Stomach (tissue), 19 donors: ENCODE data around the gene PRC1. TPM values are rescaled to one million over a fixed set of nuclear protein-coding genes. Genes with fewer than 3 reads are reported as not detected.

Experiments
- DNase-seq, 2 donors: peaks; one replicate each; pipeline versions ENCODE4 v3.0.0 to v3.0.0-alpha.2; 2013 to 2019
- H3K27ac ChIP-seq, 5 donors: fragments of 200-600 bp in 4 of 5; sonication (generic) in 4 of 5; one replicate each; pipeline ENCODE4 v1.5.1; 2013 to 2019; ENCODE audit warnings: mild to moderate bottlenecking in 1 of 5, moderate library complexity in 1 of 5
- H3K27me3 ChIP-seq, 3 donors: fragments of 200-600 bp; sonication (generic); one replicate each; pipeline ENCODE4 v1.5.1; 2017 to 2019; ENCODE audit warnings: mixed run types in 1 of 3
- H3K36me3 ChIP-seq, 4 donors: fragments of 200-600 bp; sonication (generic); 1 replicate in 3 of 4; 2 replicates in 1 of 4; pipeline ENCODE4 v1.5.1; 2016 to 2019
- H3K4me1 ChIP-seq, 4 donors: fragments of 200-600 bp; sonication (generic); one replicate each; pipeline ENCODE4 v1.5.1; 2016 to 2019
- H3K4me3 ChIP-seq, 4 donors: fragments of 200-600 bp; sonication (generic) in 3 of 4; one replicate each; pipeline ENCODE4 v1.5.1; 2016 to 2019; ENCODE audit warnings: mild to moderate bottlenecking in 1 of 4
- H3K9me3 ChIP-seq, 4 donors: fragments of 200-600 bp; sonication (generic); one replicate each; pipeline ENCODE4 v1.5.1; 2016 to 2019
- EP300 ChIP-seq: sonication (generic); formaldehyde crosslinking; IDR thresholded peaks from one replicate; pipeline ENCODE4 v1.6.1; 2017; ENCODE audit warnings: antibody characterized with exemption
- POLR2A ChIP-seq, 4 donors: fragments of 450-650 bp; IDR thresholded peaks; one replicate each; pipeline ENCODE4 v1.6.1; 2016; ENCODE audit warnings: antibody characterized with exemption in 4 of 4, control low read depth in 2 of 4, mild to moderate bottlenecking in 1 of 4, moderate library complexity in 1 of 4
- POLR2AphosphoS5 ChIP-seq, 3 donors: sonication (generic); formaldehyde crosslinking; IDR thresholded peaks; one replicate each; pipeline ENCODE4 v1.6.1; 2016; ENCODE audit warnings: antibody characterized with exemption in 3 of 3
- WGBS, 5 donors: extraction: QIAGEN DNeasy Blood & Tissue Kit in 3 of 5; methylation state at CpG; one replicate each; pipeline versions ENCODE4 v1.1.5 to v1.1.7; 2013 to 2018; 5-methylcytosine and 5-hydroxymethylcytosine counted together
- intact Hi-C: fragments of 100-400 bp; cut with DNase I; formaldehyde crosslinking; loops from one replicate; pipeline ENCODE4 v1.15.1; 2023; ENCODE audit warnings: low total_unique reads
- long read RNA-seq, 10 donors: transcript quantifications; one replicate each; lab custom pipeline, GENCODE V29; 2026
- polyA plus RNA-seq, 3 donors: library from polyadenylated mRNA; stranded (reverse); fragments of 200-250 nt; gene quantifications; one replicate each; pipeline ENCODE4 v1.2.3, GENCODE V29; 2013
- total RNA-seq, 5 donors: library from RNA; depleted of rRNA; stranded (reverse); fragments of >200 nt; gene quantifications; one replicate each; pipeline versions ENCODE4 v1.1.0 to v1.2.3, GENCODE V29; 2014 to 2016
- TF ChIP-seq, protein P1 (sequence below), 7 experiments: fragments of 450-650 bp in 4 of 7; fragments of 200-600 bp in 3 of 7; sonication (generic) in 3 of 7; IDR thresholded peaks; one replicate each; pipeline ENCODE4 v1.5.1; 2016 to 2019; ENCODE audit warnings: antibody characterized with exemption in 7 of 7, control low read depth in 2 of 7, mild to moderate bottlenecking in 1 of 7
- donor health status: healthy with polysubstance abuse.
- donor health status: Bipolar disorder and iron deficiency.
- donor health status: healthy.

The PRC1 gene, protein sequence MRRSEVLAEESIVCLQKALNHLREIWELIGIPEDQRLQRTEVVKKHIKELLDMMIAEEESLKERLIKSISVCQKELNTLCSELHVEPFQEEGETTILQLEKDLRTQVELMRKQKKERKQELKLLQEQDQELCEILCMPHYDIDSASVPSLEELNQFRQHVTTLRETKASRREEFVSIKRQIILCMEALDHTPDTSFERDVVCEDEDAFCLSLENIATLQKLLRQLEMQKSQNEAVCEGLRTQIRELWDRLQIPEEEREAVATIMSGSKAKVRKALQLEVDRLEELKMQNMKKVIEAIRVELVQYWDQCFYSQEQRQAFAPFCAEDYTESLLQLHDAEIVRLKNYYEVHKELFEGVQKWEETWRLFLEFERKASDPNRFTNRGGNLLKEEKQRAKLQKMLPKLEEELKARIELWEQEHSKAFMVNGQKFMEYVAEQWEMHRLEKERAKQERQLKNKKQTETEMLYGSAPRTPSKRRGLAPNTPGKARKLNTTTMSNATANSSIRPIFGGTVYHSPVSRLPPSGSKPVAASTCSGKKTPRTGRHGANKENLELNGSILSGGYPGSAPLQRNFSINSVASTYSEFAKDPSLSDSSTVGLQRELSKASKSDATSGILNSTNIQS
- total RNA-seq (10 to 100 TPM in 4 of 5 donors, 1 to 10 TPM in 1; 8.2 to 60.7 (median 25.8) TPM), polyA plus RNA-seq (10 to 100 TPM in 2 of 3 donors, 1 to 10 TPM in 1; 9.0 to 33.5 (median 16.8) TPM)
- long read RNA-seq, donor 1, full-length matches to known transcripts: 1 of 1 reads
- long read RNA-seq, donor 1, partial matches to known transcripts: 0 of 1 reads
- long read RNA-seq, donor 1, other reads (novel, unspliced or antisense): 0 of 1 reads
- long read RNA-seq, donor 2, full-length matches to known transcripts: 3 of 3 reads
- long read RNA-seq, donor 2, partial matches to known transcripts: 0 of 3 reads
- long read RNA-seq, donor 2, other reads (novel, unspliced or antisense): 0 of 3 reads
- long read RNA-seq, donor 3: 0 reads
- long read RNA-seq, donor 4: 0 reads
- long read RNA-seq, donor 5, full-length matches to known transcripts: 2 of 16 reads
- long read RNA-seq, donor 5, partial matches to known transcripts: 14 of 16 reads
- long read RNA-seq, donor 5, other reads (novel, unspliced or antisense): 0 of 16 reads
- long read RNA-seq, donor 6, full-length matches to known transcripts: 3 of 11 reads
- long read RNA-seq, donor 6, partial matches to known transcripts: 8 of 11 reads
- long read RNA-seq, donor 6, other reads (novel, unspliced or antisense): 0 of 11 reads
- long read RNA-seq, donor 7, partial matches to known transcripts: 0 of 1 reads
- long read RNA-seq, donor 7, other reads (novel, unspliced or antisense): 0 of 1 reads
- long read RNA-seq, donor 8, full-length matches to known transcripts: 1 of 26 reads
- long read RNA-seq, donor 8, partial matches to known transcripts: 25 of 26 reads
- long read RNA-seq, donor 8, other reads (novel, unspliced or antisense): 0 of 26 reads
- long read RNA-seq, donor 9, partial matches to known transcripts: 6 of 7 reads
- long read RNA-seq, donor 9, other reads (novel, unspliced or antisense): 0 of 7 reads
- long read RNA-seq, donor 10, partial matches to known transcripts: 12 of 12 reads
- long read RNA-seq, donor 10, other reads (novel, unspliced or antisense): 0 of 12 reads

GRCh38 chr15:90994417-90995311, at the start of gene PRC1:
Gene PRC1 (minus strand): TSS chr15:90994535. CDS start chr15:90994417, 118 bp downstream.
- H3K27me3 ChIP-seq: no peaks in the 10 kb centered on the region
- 0 to 1% (median 0%) methylated on average over 34 to 75 of the region's 75 CpGs for WGBS, 5 donors
- peak in 2 of 4 donors; percentile 57 to 61 for TF ChIP-seq POLR2A (IDR thresholded peaks at IDR 0.05)
- TF ChIP-seq POLR2AphosphoS5 (IDR thresholded peaks at IDR 0.05): peak; percentile 86 to 91 (median 88)
- TF ChIP-seq EP300: no peak
- peak within 1 kb of the TSS; percentile 77 to 97 (median 91) for H3K27ac ChIP-seq
- peaks cover 13 to 28% (median 24%) of the 10 kb centered on the region in 4 donors for H3K36me3 ChIP-seq
- H3K9me3 ChIP-seq: no peaks in the 10 kb centered on the region
- intact Hi-C loops: no loop called here
- peak within 1 kb of the TSS; percentile 84 to 89 (median 86) for H3K4me3 ChIP-seq
- peak; percentile 99 to 100 for DNase-seq
- peaks cover 0 to 23% (median 14%) of the 10 kb centered on the region in 4 donors for H3K4me1 ChIP-seq

GRCh38 chr15:91043202-91043874, 49.0 kb upstream of the PRC1 start:
- Histone ChIP-seq H3K36me3 (no peaks in the 10 kb centered on the region), H3K27me3 (peaks cover 0 to 3% (median under 1%) of the 10 kb centered on the region in 3 donors), H3K9me3 (no peaks in the 10 kb centered on the region), H3K27ac (no peak overlapping the region), H3K4me1 (peaks cover 0 to 4% (median 0%) of the 10 kb centered on the region in 4 donors), H3K4me3 (no peak overlapping the region)
- intact Hi-C loops: no loop called here
- 88 to 94% (median 89%) methylated on average over 7 to 11 of the region's 11 CpGs for WGBS, 5 donors
- TF ChIP-seq, protein P1, sequence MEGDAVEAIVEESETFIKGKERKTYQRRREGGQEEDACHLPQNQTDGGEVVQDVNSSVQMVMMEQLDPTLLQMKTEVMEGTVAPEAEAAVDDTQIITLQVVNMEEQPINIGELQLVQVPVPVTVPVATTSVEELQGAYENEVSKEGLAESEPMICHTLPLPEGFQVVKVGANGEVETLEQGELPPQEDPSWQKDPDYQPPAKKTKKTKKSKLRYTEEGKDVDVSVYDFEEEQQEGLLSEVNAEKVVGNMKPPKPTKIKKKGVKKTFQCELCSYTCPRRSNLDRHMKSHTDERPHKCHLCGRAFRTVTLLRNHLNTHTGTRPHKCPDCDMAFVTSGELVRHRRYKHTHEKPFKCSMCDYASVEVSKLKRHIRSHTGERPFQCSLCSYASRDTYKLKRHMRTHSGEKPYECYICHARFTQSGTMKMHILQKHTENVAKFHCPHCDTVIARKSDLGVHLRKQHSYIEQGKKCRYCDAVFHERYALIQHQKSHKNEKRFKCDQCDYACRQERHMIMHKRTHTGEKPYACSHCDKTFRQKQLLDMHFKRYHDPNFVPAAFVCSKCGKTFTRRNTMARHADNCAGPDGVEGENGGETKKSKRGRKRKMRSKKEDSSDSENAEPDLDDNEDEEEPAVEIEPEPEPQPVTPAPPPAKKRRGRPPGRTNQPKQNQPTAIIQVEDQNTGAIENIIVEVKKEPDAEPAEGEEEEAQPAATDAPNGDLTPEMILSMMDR (IDR thresholded peaks at IDR 0.05): no peak
- TF ChIP-seq POLR2A (IDR thresholded peaks at IDR 0.05) (no peak), POLR2AphosphoS5 (IDR thresholded peaks at IDR 0.05) (no peak), EP300 (no peak)
- no peak for DNase-seq

DNA sequence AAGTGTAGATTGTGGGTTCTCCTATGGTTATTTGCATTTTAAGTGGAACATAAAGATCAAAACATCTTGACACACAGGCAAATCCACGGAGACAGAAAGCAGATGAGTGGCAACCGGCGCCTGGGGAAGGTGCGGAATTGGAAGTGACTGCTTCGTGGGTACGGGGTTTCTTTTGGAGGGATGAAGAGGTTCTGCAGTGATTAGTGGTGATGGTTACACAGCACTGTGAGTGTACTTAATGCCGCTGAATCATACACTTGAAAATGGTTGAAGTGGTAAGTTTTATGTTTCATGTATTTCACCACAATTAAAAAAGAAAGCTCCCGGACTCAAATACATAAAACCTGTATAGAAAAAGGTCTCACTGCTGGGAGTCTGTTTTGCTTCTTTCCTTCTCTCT, 46.5 kb upstream of the PRC1 start:
- Histone ChIP-seq H3K27me3 (peaks cover 0 to 8% (median 3%) of the 10 kb centered on the region in 3 donors), H3K27ac (no peak overlapping the region), H3K4me3 (no peak overlapping the region), H3K4me1 (no peaks in the 10 kb centered on the region), H3K9me3 (no peaks in the 10 kb centered on the region), H3K36me3 (no peaks in the 10 kb centered on the region)
- intact Hi-C loops: no loop called here
- no peak for DNase-seq
- TF ChIP-seq, protein P1 (IDR thresholded peaks at IDR 0.05): no peak
- TF ChIP-seq POLR2AphosphoS5 (IDR thresholded peaks at IDR 0.05): no peak
- no peak for TF ChIP-seq POLR2A (IDR thresholded peaks at IDR 0.05)
- TF ChIP-seq EP300: no peak
- 81 to 84% (median 81%) methylated on average over 8 of the region's 8 CpGs for WGBS, 5 donors
